B cell (primary cell): ENCODE results near the gene KCTD6.

Source experiments
- EZH2 ChIP-seq: IDR thresholded peaks from 2 replicates; pipeline ENCODE4 v1.6.1; 2012; ENCODE audit warnings: borderline replicate concordance, low read depth, mild to moderate bottlenecking, moderate library complexity, low read length; ENCODE audit not compliant: insufficient read depth, poor library complexity, severe bottlenecking
- TF ChIP-seq, protein P1 (sequence below): fragments of 200-600 bp; IDR thresholded peaks from one replicate; pipeline ENCODE4 v1.8.0; 2022; ENCODE audit warnings: antibody characterized with exemption, mild to moderate bottlenecking

DNA sequence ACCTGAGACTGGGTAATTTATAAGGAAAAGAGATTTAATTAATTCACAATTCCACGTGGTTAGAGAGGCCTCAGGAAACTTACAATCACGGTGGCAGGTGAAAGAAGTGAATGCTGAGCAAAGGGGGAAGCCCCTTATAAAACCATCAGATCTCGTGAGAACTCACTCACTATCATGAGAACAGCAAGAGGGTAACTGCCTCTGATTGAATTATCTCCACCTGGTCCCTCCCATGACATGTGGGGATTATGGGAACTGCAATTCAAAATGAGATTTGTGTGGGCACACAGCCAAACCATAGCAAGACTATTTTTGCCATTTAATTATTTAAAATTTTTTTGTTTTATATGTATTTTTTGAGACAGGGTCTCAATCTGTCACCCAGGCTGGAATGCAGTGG is 27.0 kb upstream of the KCTD6 start:
- TF ChIP-seq, protein P1, sequence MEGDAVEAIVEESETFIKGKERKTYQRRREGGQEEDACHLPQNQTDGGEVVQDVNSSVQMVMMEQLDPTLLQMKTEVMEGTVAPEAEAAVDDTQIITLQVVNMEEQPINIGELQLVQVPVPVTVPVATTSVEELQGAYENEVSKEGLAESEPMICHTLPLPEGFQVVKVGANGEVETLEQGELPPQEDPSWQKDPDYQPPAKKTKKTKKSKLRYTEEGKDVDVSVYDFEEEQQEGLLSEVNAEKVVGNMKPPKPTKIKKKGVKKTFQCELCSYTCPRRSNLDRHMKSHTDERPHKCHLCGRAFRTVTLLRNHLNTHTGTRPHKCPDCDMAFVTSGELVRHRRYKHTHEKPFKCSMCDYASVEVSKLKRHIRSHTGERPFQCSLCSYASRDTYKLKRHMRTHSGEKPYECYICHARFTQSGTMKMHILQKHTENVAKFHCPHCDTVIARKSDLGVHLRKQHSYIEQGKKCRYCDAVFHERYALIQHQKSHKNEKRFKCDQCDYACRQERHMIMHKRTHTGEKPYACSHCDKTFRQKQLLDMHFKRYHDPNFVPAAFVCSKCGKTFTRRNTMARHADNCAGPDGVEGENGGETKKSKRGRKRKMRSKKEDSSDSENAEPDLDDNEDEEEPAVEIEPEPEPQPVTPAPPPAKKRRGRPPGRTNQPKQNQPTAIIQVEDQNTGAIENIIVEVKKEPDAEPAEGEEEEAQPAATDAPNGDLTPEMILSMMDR = no peak
- TF ChIP-seq EZH2 = no peak
